B cell (primary cell): ENCODE data around the gene OTOGL.

Experiments used
- EZH2 ChIP-seq: IDR thresholded peaks from 2 replicates; pipeline ENCODE4 v1.6.1; 2012; ENCODE audit warnings: borderline replicate concordance, low read depth, mild to moderate bottlenecking, moderate library complexity, low read length; ENCODE audit not compliant: insufficient read depth, poor library complexity, severe bottlenecking
- TF ChIP-seq, protein P1 (sequence below): fragments of 200-600 bp; IDR thresholded peaks from one replicate; pipeline ENCODE4 v1.8.0; 2022; ENCODE audit warnings: antibody characterized with exemption, mild to moderate bottlenecking

GRCh38 chr12:80100591-80100990 lies 1.3 kb downstream of the OTOGL start:
- TF ChIP-seq, protein P1, sequence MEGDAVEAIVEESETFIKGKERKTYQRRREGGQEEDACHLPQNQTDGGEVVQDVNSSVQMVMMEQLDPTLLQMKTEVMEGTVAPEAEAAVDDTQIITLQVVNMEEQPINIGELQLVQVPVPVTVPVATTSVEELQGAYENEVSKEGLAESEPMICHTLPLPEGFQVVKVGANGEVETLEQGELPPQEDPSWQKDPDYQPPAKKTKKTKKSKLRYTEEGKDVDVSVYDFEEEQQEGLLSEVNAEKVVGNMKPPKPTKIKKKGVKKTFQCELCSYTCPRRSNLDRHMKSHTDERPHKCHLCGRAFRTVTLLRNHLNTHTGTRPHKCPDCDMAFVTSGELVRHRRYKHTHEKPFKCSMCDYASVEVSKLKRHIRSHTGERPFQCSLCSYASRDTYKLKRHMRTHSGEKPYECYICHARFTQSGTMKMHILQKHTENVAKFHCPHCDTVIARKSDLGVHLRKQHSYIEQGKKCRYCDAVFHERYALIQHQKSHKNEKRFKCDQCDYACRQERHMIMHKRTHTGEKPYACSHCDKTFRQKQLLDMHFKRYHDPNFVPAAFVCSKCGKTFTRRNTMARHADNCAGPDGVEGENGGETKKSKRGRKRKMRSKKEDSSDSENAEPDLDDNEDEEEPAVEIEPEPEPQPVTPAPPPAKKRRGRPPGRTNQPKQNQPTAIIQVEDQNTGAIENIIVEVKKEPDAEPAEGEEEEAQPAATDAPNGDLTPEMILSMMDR, result no peak
- no peak for TF ChIP-seq EZH2
